H1 (cell line): ENCODE results near the gene XIAP. TPM values are rescaled to one million over a fixed set of nuclear protein-coding genes. Genes with fewer than 3 reads are reported as not detected.

Experiments used
- CTCF ChIA-PET: fragments of 300-600 bp; sonication (Branson Sonifier 250); formaldehyde crosslinking; loops from one replicate; lab custom pipeline; 2021; ENCODE audit not compliant: partially characterized antibody; lab: Charles Lee
- POLR2A ChIA-PET: fragments of 300-600 bp; sonication (Branson Sonifier 250); formaldehyde crosslinking; loops from one replicate; lab custom pipeline; 2021; ENCODE audit warnings: inconsistent platforms; ENCODE audit not compliant: partially characterized antibody; lab: Charles Lee
- DNase-seq, 2 experiments: peaks; one replicate each; pipeline versions ENCODE4 v3.0.0 to v3.0.0-alpha.2; 2010 to 2022; ENCODE audit warnings: low spot score in 2 of 2, low read depth in 1 of 2, mixed read lengths in 1 of 2
- FAIRE-seq: peaks from 2 replicates; lab custom pipeline; 2011; peaks lifted over from hg19 to GRCh38; lab: Jason Lieb, UNC
- H2AFZ ChIP-seq: 2 replicates; pipeline ENCODE4 v1.8.1; 2012; ENCODE audit warnings: low read length, inconsistent platforms
- H2AK5ac ChIP-seq: 2 replicates; pipeline ENCODE4 v1.6.1; 2013; ENCODE audit warnings: low read depth, low read length
- H2BK120ac ChIP-seq: replicated peaks from 2 replicates; pipeline ENCODE3; 2013; ENCODE audit warnings: low read depth, low read length, inconsistent platforms
- H2BK12ac ChIP-seq: 2 replicates; pipeline ENCODE4 v1.6.1; 2013; ENCODE audit warnings: low read depth, low read length
- H2BK15ac ChIP-seq: 2 replicates; pipeline ENCODE4 v1.6.1; 2013; ENCODE audit warnings: low read length
- H2BK20ac ChIP-seq: 2 replicates; pipeline ENCODE4 v1.6.1; 2013; ENCODE audit warnings: low read length
- H2BK5ac ChIP-seq: 2 replicates; pipeline ENCODE4 v1.6.1; 2013; ENCODE audit warnings: low read depth, low read length
- H3K14ac ChIP-seq: 2 replicates; pipeline ENCODE4 v1.6.1; 2013; ENCODE audit warnings: inconsistent platforms; ENCODE audit not compliant: insufficient read length
- H3K18ac ChIP-seq: 2 replicates; pipeline ENCODE4 v1.6.1; 2013; ENCODE audit warnings: low read length; ENCODE audit errors: extremely low read depth
- H3K23ac ChIP-seq: 2 replicates; pipeline ENCODE4 v1.6.1; 2013; ENCODE audit warnings: inconsistent platforms; ENCODE audit not compliant: insufficient read length
- H3K23me2 ChIP-seq: 2 replicates; pipeline ENCODE4 v1.6.1; 2013; ENCODE audit warnings: low read depth, low read length
- H3K27ac ChIP-seq: 2 replicates; pipeline ENCODE4 v1.6.1; 2011; ENCODE audit warnings: low read depth, low read length, inconsistent platforms
- H3K27me3 ChIP-seq, 4 experiments: replicated peaks in 1 of 4; 1 replicate in 1 of 4; 2 replicates in 3 of 4; pipeline versions ENCODE4 v1.6.1 to v1.8.1; 2011 to 2013; ENCODE audit warnings: low read length in 3 of 4, mild to moderate bottlenecking in 3 of 4, inconsistent platforms in 2 of 4, mixed read lengths in 2 of 4, moderate library complexity in 1 of 4; ENCODE audit not compliant: control insufficient read depth in 3 of 4, insufficient read depth in 3 of 4; ENCODE audit errors: extremely low read depth in 1 of 4
- H3K36me3 ChIP-seq, 4 experiments: 2 replicates each; pipeline versions ENCODE4 v1.6.1 to v1.8.1; 2011 to 2013; ENCODE audit warnings: mild to moderate bottlenecking in 4 of 4, low read length in 3 of 4, moderate library complexity in 2 of 4, control low read depth in 1 of 4, inconsistent platforms in 1 of 4; ENCODE audit not compliant: insufficient read depth in 4 of 4, control insufficient read depth in 2 of 4
- H3K4ac ChIP-seq: replicated peaks from 2 replicates; pipeline ENCODE3; 2013; ENCODE audit warnings: low read length, low read depth, mixed read lengths, inconsistent platforms; ENCODE audit not compliant: insufficient read length
- H3K4me1 ChIP-seq, 4 experiments: replicated peaks in 1 of 4; 1 replicate in 1 of 4; 2 replicates in 3 of 4; pipeline versions ENCODE4 v1.6.1 to v1.8.1; 2011 to 2013; ENCODE audit warnings: low read length in 3 of 4, inconsistent platforms in 2 of 4, mixed read lengths in 1 of 4; ENCODE audit not compliant: insufficient read depth in 4 of 4, control insufficient read depth in 3 of 4
- H3K4me2 ChIP-seq, 2 experiments: 2 replicates each; pipeline versions ENCODE4 v1.6.1 to v1.8.1; 2011 to 2013; ENCODE audit warnings: low read depth in 2 of 2, low read length in 2 of 2, control low read depth in 1 of 2, inconsistent platforms in 1 of 2, mild to moderate bottlenecking in 1 of 2; ENCODE audit not compliant: insufficient read depth in 1 of 2
- H3K4me3 ChIP-seq, 4 experiments: fragments of 200-600, 300-600 bp in 1 of 4; sonication (generic), shearing (Covaris generic), sonication (Bioruptor Twin) in 1 of 4; 2 replicates each; pipeline versions ENCODE4 v1.5.1 to v1.8.1; 2011 to 2016; ENCODE audit warnings: low read length in 4 of 4, low read depth in 3 of 4, control low read depth in 2 of 4, inconsistent platforms in 2 of 4, mild to moderate bottlenecking in 2 of 4, mixed read lengths in 1 of 4, moderate library complexity in 1 of 4; ENCODE audit not compliant: insufficient read depth in 2 of 4; ENCODE audit errors: extremely low read depth in 1 of 4
- H3K56ac ChIP-seq: replicated peaks from 2 replicates; pipeline ENCODE3; 2013; ENCODE audit warnings: low read depth, mild to moderate bottlenecking, mixed read lengths, low read length, inconsistent platforms; ENCODE audit not compliant: insufficient read length
- H3K79me1 ChIP-seq: 2 replicates; pipeline ENCODE4 v1.6.1; 2013; ENCODE audit warnings: low read depth, low read length, control low read depth
- H3K79me2 ChIP-seq, 2 experiments: 2 replicates each; pipeline versions ENCODE4 v1.6.1 to v1.8.1; 2012 to 2013; ENCODE audit warnings: low read length in 2 of 2, mild to moderate bottlenecking in 2 of 2, inconsistent platforms in 1 of 2; ENCODE audit not compliant: insufficient read depth in 2 of 2, control insufficient read depth in 1 of 2
- H3K9ac ChIP-seq, 4 experiments: replicated peaks in 1 of 4; 1 replicate in 1 of 4; 2 replicates in 3 of 4; pipeline versions ENCODE4 v1.6.1 to v1.8.1; 2011 to 2013; ENCODE audit warnings: low read depth in 3 of 4, low read length in 3 of 4, control low read depth in 2 of 4, mild to moderate bottlenecking in 2 of 4, moderate library complexity in 2 of 4, inconsistent platforms in 1 of 4; ENCODE audit errors: extremely low read depth in 1 of 4
- H3K9me3 ChIP-seq, 2 experiments: 2 replicates each; pipeline versions ENCODE4 v1.6.1 to v1.8.1; 2012 to 2013; ENCODE audit warnings: mild to moderate bottlenecking in 2 of 2, moderate library complexity in 2 of 2, control low read depth in 1 of 2, inconsistent platforms in 1 of 2, low read depth in 1 of 2, low read length in 1 of 2, mixed read lengths in 1 of 2; ENCODE audit not compliant: insufficient read depth in 2 of 2
- H4K20me1 ChIP-seq, 2 experiments: replicated peaks in 1 of 2; 2 replicates each; pipeline versions ENCODE3 to v1.8.1; 2011 to 2013; ENCODE audit warnings: inconsistent platforms in 2 of 2, low read length in 2 of 2, mild to moderate bottlenecking in 1 of 2; ENCODE audit not compliant: insufficient read depth in 2 of 2, control insufficient read depth in 1 of 2
- H4K5ac ChIP-seq: 2 replicates; pipeline ENCODE4 v1.6.1; 2013; ENCODE audit warnings: low read length, low read depth, mixed read lengths, inconsistent platforms; ENCODE audit not compliant: insufficient read length
- H4K8ac ChIP-seq: 2 replicates; pipeline ENCODE4 v1.8.0; 2013; ENCODE audit warnings: mild to moderate bottlenecking, moderate library complexity, low read length, inconsistent platforms; ENCODE audit not compliant: insufficient read depth; ENCODE audit errors: extremely low read depth
- H4K91ac ChIP-seq: replicated peaks from 2 replicates; pipeline ENCODE3; 2013; ENCODE audit warnings: low read length, mixed read lengths, inconsistent platforms; ENCODE audit not compliant: insufficient read length
- CREB1 ChIP-seq: IDR thresholded peaks from 2 replicates; pipeline ENCODE4 v1.6.1; 2012; ENCODE audit warnings: inconsistent platforms
- EP300 ChIP-seq, 2 experiments: IDR thresholded peaks; 1 replicate in 1 of 2; 2 replicates in 1 of 2; pipeline ENCODE4 v1.6.1; 2011 to 2012; ENCODE audit warnings: low read depth in 2 of 2, low read length in 2 of 2, mild to moderate bottlenecking in 2 of 2, borderline replicate concordance in 1 of 2, inconsistent platforms in 1 of 2, moderate library complexity in 1 of 2
- TEAD4 ChIP-seq: IDR thresholded peaks from 2 replicates; pipeline ENCODE4 v1.6.1; 2012; ENCODE audit warnings: low read depth, low read length, inconsistent platforms, mixed read lengths
- WGBS, 2 experiments: shearing (Covaris generic) in 1 of 2; methylation state at CpG; one replicate each; pipeline versions ENCODE4 v1.1.6 to v1.1.7; 2013 to 2015; ENCODE audit warnings: low lambda C conversion rate in 2 of 2, mixed read lengths in 2 of 2, inconsistent platforms in 1 of 2, low coverage in 1 of 2, missing lambda C conversion rate in 1 of 2; ENCODE audit not compliant: insufficient replicate concordance in 2 of 2, insufficient coverage in 1 of 2, insufficient read length in 1 of 2; ENCODE audit errors: extremely low coverage in 1 of 2, missing lambda C conversion rate in 1 of 2; 5-methylcytosine and 5-hydroxymethylcytosine counted together
- polyA plus RNA-seq, 7 experiments: library from polyadenylated mRNA; depleted of rRNA in 3 of 7; stranded (reverse) in 5 of 7; unstranded in 2 of 7; fragments of >200 nt in 5 of 7; fragments of 200-250 nt in 2 of 7; gene quantifications; 1 replicate in 5 of 7; 2 replicates in 1 of 7; 4 replicates in 1 of 7; pipeline versions ENCODE4 v1.2.1 to v1.2.3, GENCODE V29; 2011 to 2013; ENCODE audit warnings: missing spikeins in 2 of 7, mixed read lengths in 2 of 7
- total RNA-seq: library from RNA; stranded (reverse); fragmentation: NEBNext Ultra II Directional; extraction: Animal tissue kit (Norgen Biotek cat#: 25700); gene quantifications from 2 replicates; pipeline ENCODE4 v1.2.1, GENCODE V29; 2021

XIAP gene
- total and polyA plus RNA-seq, 2 of the 8 experiments (the other 6 are each of a cell fraction or from before 2014, with no cell fraction given), result 5.9 to 44.7 TPM

- Histone ChIP-seq H3K4me3 (no peak overlapping the region), H3K18ac (no peak overlapping the region), H3K14ac (no peak overlapping the region), H2BK120ac (no peak overlapping the region), H4K20me1 (no peaks in the 10 kb centered on the region), H3K23me2 (no peaks in the 10 kb centered on the region), H3K27me3 (no peaks in the 10 kb centered on the region), H2BK12ac (no peak overlapping the region), H3K9me3 (no peaks in the 10 kb centered on the region), H4K5ac (no peak overlapping the region), H3K23ac (no peak overlapping the region), H3K27ac (no peak overlapping the region), H3K4ac (no peak overlapping the region), H2BK5ac (no peak overlapping the region), H2AFZ (no peak overlapping the region), H3K4me1 (no peaks in the 10 kb centered on the region), H3K79me1 (no peaks in the 10 kb centered on the region), H3K79me2 (no peaks in the 10 kb centered on the region), H3K4me2 (no peak overlapping the region), H3K9ac (no peak overlapping the region), H2BK20ac (no peak overlapping the region), H3K36me3 (no peaks in the 10 kb centered on the region), H2AK5ac (no peak overlapping the region), H3K56ac (no peak overlapping the region), H4K8ac (no peak overlapping the region), H4K91ac (no peak overlapping the region), H2BK15ac (no peak overlapping the region)
- FAIRE-seq (no peak), DNase-seq (no peak)
- POLR2A ChIA-PET, result no interaction called here
- CTCF ChIA-PET, result no interaction called here
- 80% methylated on average over 1 of the region's 1 CpG; no CpG with 5 or more reads in 1 of the 2 experiments for WGBS, 2 experiments
- TF ChIP-seq EP300 (IDR thresholded peaks at IDR 0.05; ENCODE audit: borderline replicate concordance in 1 of 2, low read depth in 2 of 2, low read length in 2 of 2) (no peak), TEAD4 (no peak), CREB1 (no peak)
Measured at GRCh38 chrX:123851079-123851478, 8.8 kb upstream of the XIAP start.
